Activated CD4-positive, CD25-positive, alpha-beta regulatory T cell treated with anti-CD3 and anti-CD28 coated beads, Interleukin-2, amount 50 U/mL, for 16 hours (primary cell): Measurements from ENCODE around the gene SLC25A31.

Experiments used
- DNase-seq: peaks from one replicate; pipeline ENCODE4 v3.0.0-alpha.2; 2020; ENCODE audit warnings: low read depth, low spot score

The SLC25A31 gene

GRCh38 chr4:127777487-127777886, 47.3 kb downstream of the SLC25A31 start:
- no peak for DNase-seq

- no peak for DNase-seq
These were observed 47.9 kb downstream of the SLC25A31 start for GRCh38 chr4:127778102-127778501.

GRCh38 chr4:127780598-127780997, 50.4 kb downstream of the SLC25A31 start:
- DNase-seq: no peak

GRCh38 chr4:127781300-127782024, 51.3 kb downstream of the SLC25A31 start:
- no peak for DNase-seq

GRCh38 chr4:127782025-127782274, 51.8 kb downstream of the SLC25A31 start:
- no peak for DNase-seq

- no peak for DNase-seq
These were observed 52.2 kb downstream of the SLC25A31 start, which contains the start of gene HSPA4L for GRCh38 chr4:127782275-127783025. TSS of gene HSPA4L (plus strand) at chr4:127782322. CDS start at chr4:127782551, 229 bp downstream.

- no peak for DNase-seq
These were observed 53.0 kb downstream of the SLC25A31 start for GRCh38 chr4:127783026-127783769.

GRCh38 chr4:127783955-127784770, 54.0 kb downstream of the SLC25A31 start:
- no peak for DNase-seq

- DNase-seq: no peak
These were observed 58.3 kb downstream of the SLC25A31 start for GRCh38 chr4:127788517-127788916.

GRCh38 chr4:127791391-127791790, 61.2 kb downstream of the SLC25A31 start:
- DNase-seq: no peak

- no peak for DNase-seq
These were observed 63.3 kb downstream of the SLC25A31 start for GRCh38 chr4:127793528-127793927.

GRCh38 chr4:127799711-127800110, 69.5 kb downstream of the SLC25A31 start:
- no peak for DNase-seq

- no peak for DNase-seq
These were observed 79.1 kb downstream of the SLC25A31 start for GRCh38 chr4:127809173-127809800.

GRCh38 chr4:127810551-127810950, 80.4 kb downstream of the SLC25A31 start:
- DNase-seq: no peak

- no peak for DNase-seq
These were observed 92.2 kb downstream of the SLC25A31 start for GRCh38 chr4:127822430-127822829.
